Measurements from ENCODE around the gene SOX3.

GRCh38 chrX:140504371-140505324 is at the start of gene SOX3:
- TF ChIP-seq ATF3 (IDR thresholded peaks at IDR 0.05), result no peak
- TF ChIP-seq, protein P1, sequence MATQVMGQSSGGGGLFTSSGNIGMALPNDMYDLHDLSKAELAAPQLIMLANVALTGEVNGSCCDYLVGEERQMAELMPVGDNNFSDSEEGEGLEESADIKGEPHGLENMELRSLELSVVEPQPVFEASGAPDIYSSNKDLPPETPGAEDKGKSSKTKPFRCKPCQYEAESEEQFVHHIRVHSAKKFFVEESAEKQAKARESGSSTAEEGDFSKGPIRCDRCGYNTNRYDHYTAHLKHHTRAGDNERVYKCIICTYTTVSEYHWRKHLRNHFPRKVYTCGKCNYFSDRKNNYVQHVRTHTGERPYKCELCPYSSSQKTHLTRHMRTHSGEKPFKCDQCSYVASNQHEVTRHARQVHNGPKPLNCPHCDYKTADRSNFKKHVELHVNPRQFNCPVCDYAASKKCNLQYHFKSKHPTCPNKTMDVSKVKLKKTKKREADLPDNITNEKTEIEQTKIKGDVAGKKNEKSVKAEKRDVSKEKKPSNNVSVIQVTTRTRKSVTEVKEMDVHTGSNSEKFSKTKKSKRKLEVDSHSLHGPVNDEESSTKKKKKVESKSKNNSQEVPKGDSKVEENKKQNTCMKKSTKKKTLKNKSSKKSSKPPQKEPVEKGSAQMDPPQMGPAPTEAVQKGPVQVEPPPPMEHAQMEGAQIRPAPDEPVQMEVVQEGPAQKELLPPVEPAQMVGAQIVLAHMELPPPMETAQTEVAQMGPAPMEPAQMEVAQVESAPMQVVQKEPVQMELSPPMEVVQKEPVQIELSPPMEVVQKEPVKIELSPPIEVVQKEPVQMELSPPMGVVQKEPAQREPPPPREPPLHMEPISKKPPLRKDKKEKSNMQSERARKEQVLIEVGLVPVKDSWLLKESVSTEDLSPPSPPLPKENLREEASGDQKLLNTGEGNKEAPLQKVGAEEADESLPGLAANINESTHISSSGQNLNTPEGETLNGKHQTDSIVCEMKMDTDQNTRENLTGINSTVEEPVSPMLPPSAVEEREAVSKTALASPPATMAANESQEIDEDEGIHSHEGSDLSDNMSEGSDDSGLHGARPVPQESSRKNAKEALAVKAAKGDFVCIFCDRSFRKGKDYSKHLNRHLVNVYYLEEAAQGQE (IDR thresholded peaks at IDR 0.05), result no peak
- TF ChIP-seq, protein P2, sequence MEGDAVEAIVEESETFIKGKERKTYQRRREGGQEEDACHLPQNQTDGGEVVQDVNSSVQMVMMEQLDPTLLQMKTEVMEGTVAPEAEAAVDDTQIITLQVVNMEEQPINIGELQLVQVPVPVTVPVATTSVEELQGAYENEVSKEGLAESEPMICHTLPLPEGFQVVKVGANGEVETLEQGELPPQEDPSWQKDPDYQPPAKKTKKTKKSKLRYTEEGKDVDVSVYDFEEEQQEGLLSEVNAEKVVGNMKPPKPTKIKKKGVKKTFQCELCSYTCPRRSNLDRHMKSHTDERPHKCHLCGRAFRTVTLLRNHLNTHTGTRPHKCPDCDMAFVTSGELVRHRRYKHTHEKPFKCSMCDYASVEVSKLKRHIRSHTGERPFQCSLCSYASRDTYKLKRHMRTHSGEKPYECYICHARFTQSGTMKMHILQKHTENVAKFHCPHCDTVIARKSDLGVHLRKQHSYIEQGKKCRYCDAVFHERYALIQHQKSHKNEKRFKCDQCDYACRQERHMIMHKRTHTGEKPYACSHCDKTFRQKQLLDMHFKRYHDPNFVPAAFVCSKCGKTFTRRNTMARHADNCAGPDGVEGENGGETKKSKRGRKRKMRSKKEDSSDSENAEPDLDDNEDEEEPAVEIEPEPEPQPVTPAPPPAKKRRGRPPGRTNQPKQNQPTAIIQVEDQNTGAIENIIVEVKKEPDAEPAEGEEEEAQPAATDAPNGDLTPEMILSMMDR (IDR thresholded peaks at IDR 0.05; ENCODE audit: low read depth, low read length, missing input control), result no peak
- TF ChIP-seq EGR1 (IDR thresholded peaks at IDR 0.05; ENCODE audit: low read depth in 2 of 2), result no peak
- TF ChIP-seq, protein P3, sequence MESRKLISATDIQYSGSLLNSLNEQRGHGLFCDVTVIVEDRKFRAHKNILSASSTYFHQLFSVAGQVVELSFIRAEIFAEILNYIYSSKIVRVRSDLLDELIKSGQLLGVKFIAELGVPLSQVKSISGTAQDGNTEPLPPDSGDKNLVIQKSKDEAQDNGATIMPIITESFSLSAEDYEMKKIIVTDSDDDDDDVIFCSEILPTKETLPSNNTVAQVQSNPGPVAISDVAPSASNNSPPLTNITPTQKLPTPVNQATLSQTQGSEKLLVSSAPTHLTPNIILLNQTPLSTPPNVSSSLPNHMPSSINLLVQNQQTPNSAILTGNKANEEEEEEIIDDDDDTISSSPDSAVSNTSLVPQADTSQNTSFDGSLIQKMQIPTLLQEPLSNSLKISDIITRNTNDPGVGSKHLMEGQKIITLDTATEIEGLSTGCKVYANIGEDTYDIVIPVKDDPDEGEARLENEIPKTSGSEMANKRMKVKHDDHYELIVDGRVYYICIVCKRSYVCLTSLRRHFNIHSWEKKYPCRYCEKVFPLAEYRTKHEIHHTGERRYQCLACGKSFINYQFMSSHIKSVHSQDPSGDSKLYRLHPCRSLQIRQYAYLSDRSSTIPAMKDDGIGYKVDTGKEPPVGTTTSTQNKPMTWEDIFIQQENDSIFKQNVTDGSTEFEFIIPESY (IDR thresholded peaks at IDR 0.05), result no peak
- no peak for TF ChIP-seq TAF1 (conservative IDR thresholded peaks at IDR 0.05)
- no peak for TF ChIP-seq RAD21 (IDR thresholded peaks at IDR 0.05)
- no peak for TF ChIP-seq GABPA (IDR thresholded peaks at IDR 0.05 in 1 of 2, conservative IDR thresholded peaks at IDR 0.05 in 1 of 2)
- TF ChIP-seq JUND (IDR thresholded peaks at IDR 0.05), result no peak
